H1 (cell line): ENCODE data around the gene STK32A. TPM values are rescaled to one million over a fixed set of nuclear protein-coding genes. Genes with fewer than 3 reads are reported as not detected.
A peak's percentile ranks its signal among the peaks of the same experiment; 100 is the strongest.

ENCODE experiments used
- CTCF ChIA-PET: fragments of 300-600 bp; sonication (Branson Sonifier 250); formaldehyde crosslinking; loops from one replicate; lab custom pipeline; 2021; ENCODE audit not compliant: partially characterized antibody; lab: Charles Lee
- POLR2A ChIA-PET: fragments of 300-600 bp; sonication (Branson Sonifier 250); formaldehyde crosslinking; loops from one replicate; lab custom pipeline; 2021; ENCODE audit warnings: inconsistent platforms; ENCODE audit not compliant: partially characterized antibody; lab: Charles Lee
- DNase-seq, 2 experiments: peaks; one replicate each; pipeline versions ENCODE4 v3.0.0 to v3.0.0-alpha.2; 2010 to 2022; ENCODE audit warnings: low spot score in 2 of 2, low read depth in 1 of 2, mixed read lengths in 1 of 2
- FAIRE-seq: peaks from 2 replicates; lab custom pipeline; 2011; peaks lifted over from hg19 to GRCh38; lab: Jason Lieb, UNC
- H2AFZ ChIP-seq: 2 replicates; pipeline ENCODE4 v1.8.1; 2012; ENCODE audit warnings: low read length, inconsistent platforms
- H2AK5ac ChIP-seq: 2 replicates; pipeline ENCODE4 v1.6.1; 2013; ENCODE audit warnings: low read depth, low read length
- H2BK120ac ChIP-seq: replicated peaks from 2 replicates; pipeline ENCODE3; 2013; ENCODE audit warnings: low read depth, low read length, inconsistent platforms
- H2BK12ac ChIP-seq: 2 replicates; pipeline ENCODE4 v1.6.1; 2013; ENCODE audit warnings: low read depth, low read length
- H2BK15ac ChIP-seq: 2 replicates; pipeline ENCODE4 v1.6.1; 2013; ENCODE audit warnings: low read length
- H2BK20ac ChIP-seq: 2 replicates; pipeline ENCODE4 v1.6.1; 2013; ENCODE audit warnings: low read length
- H2BK5ac ChIP-seq: 2 replicates; pipeline ENCODE4 v1.6.1; 2013; ENCODE audit warnings: low read depth, low read length
- H3K14ac ChIP-seq: 2 replicates; pipeline ENCODE4 v1.6.1; 2013; ENCODE audit warnings: inconsistent platforms; ENCODE audit not compliant: insufficient read length
- H3K18ac ChIP-seq: 2 replicates; pipeline ENCODE4 v1.6.1; 2013; ENCODE audit warnings: low read length; ENCODE audit errors: extremely low read depth
- H3K23ac ChIP-seq: 2 replicates; pipeline ENCODE4 v1.6.1; 2013; ENCODE audit warnings: inconsistent platforms; ENCODE audit not compliant: insufficient read length
- H3K23me2 ChIP-seq: 2 replicates; pipeline ENCODE4 v1.6.1; 2013; ENCODE audit warnings: low read depth, low read length
- H3K27ac ChIP-seq: 2 replicates; pipeline ENCODE4 v1.6.1; 2011; ENCODE audit warnings: low read depth, low read length, inconsistent platforms
- H3K27me3 ChIP-seq, 4 experiments: replicated peaks in 1 of 4; 1 replicate in 1 of 4; 2 replicates in 3 of 4; pipeline versions ENCODE4 v1.6.1 to v1.8.1; 2011 to 2013; ENCODE audit warnings: low read length in 3 of 4, mild to moderate bottlenecking in 3 of 4, inconsistent platforms in 2 of 4, mixed read lengths in 2 of 4, moderate library complexity in 1 of 4; ENCODE audit not compliant: control insufficient read depth in 3 of 4, insufficient read depth in 3 of 4; ENCODE audit errors: extremely low read depth in 1 of 4
- H3K36me3 ChIP-seq, 4 experiments: 2 replicates each; pipeline versions ENCODE4 v1.6.1 to v1.8.1; 2011 to 2013; ENCODE audit warnings: mild to moderate bottlenecking in 4 of 4, low read length in 3 of 4, moderate library complexity in 2 of 4, control low read depth in 1 of 4, inconsistent platforms in 1 of 4; ENCODE audit not compliant: insufficient read depth in 4 of 4, control insufficient read depth in 2 of 4
- H3K4ac ChIP-seq: replicated peaks from 2 replicates; pipeline ENCODE3; 2013; ENCODE audit warnings: low read length, low read depth, mixed read lengths, inconsistent platforms; ENCODE audit not compliant: insufficient read length
- H3K4me1 ChIP-seq, 4 experiments: replicated peaks in 1 of 4; 1 replicate in 1 of 4; 2 replicates in 3 of 4; pipeline versions ENCODE4 v1.6.1 to v1.8.1; 2011 to 2013; ENCODE audit warnings: low read length in 3 of 4, inconsistent platforms in 2 of 4, mixed read lengths in 1 of 4; ENCODE audit not compliant: insufficient read depth in 4 of 4, control insufficient read depth in 3 of 4
- H3K4me2 ChIP-seq, 2 experiments: 2 replicates each; pipeline versions ENCODE4 v1.6.1 to v1.8.1; 2011 to 2013; ENCODE audit warnings: low read depth in 2 of 2, low read length in 2 of 2, control low read depth in 1 of 2, inconsistent platforms in 1 of 2, mild to moderate bottlenecking in 1 of 2; ENCODE audit not compliant: insufficient read depth in 1 of 2
- H3K4me3 ChIP-seq, 4 experiments: fragments of 200-600, 300-600 bp in 1 of 4; sonication (generic), shearing (Covaris generic), sonication (Bioruptor Twin) in 1 of 4; 2 replicates each; pipeline versions ENCODE4 v1.5.1 to v1.8.1; 2011 to 2016; ENCODE audit warnings: low read length in 4 of 4, low read depth in 3 of 4, control low read depth in 2 of 4, inconsistent platforms in 2 of 4, mild to moderate bottlenecking in 2 of 4, mixed read lengths in 1 of 4, moderate library complexity in 1 of 4; ENCODE audit not compliant: insufficient read depth in 2 of 4; ENCODE audit errors: extremely low read depth in 1 of 4
- H3K56ac ChIP-seq: replicated peaks from 2 replicates; pipeline ENCODE3; 2013; ENCODE audit warnings: low read depth, mild to moderate bottlenecking, mixed read lengths, low read length, inconsistent platforms; ENCODE audit not compliant: insufficient read length
- H3K79me1 ChIP-seq: 2 replicates; pipeline ENCODE4 v1.6.1; 2013; ENCODE audit warnings: low read depth, low read length, control low read depth
- H3K79me2 ChIP-seq, 2 experiments: 2 replicates each; pipeline versions ENCODE4 v1.6.1 to v1.8.1; 2012 to 2013; ENCODE audit warnings: low read length in 2 of 2, mild to moderate bottlenecking in 2 of 2, inconsistent platforms in 1 of 2; ENCODE audit not compliant: insufficient read depth in 2 of 2, control insufficient read depth in 1 of 2
- H3K9ac ChIP-seq, 4 experiments: replicated peaks in 1 of 4; 1 replicate in 1 of 4; 2 replicates in 3 of 4; pipeline versions ENCODE4 v1.6.1 to v1.8.1; 2011 to 2013; ENCODE audit warnings: low read depth in 3 of 4, low read length in 3 of 4, control low read depth in 2 of 4, mild to moderate bottlenecking in 2 of 4, moderate library complexity in 2 of 4, inconsistent platforms in 1 of 4; ENCODE audit errors: extremely low read depth in 1 of 4
- H3K9me3 ChIP-seq, 2 experiments: 2 replicates each; pipeline versions ENCODE4 v1.6.1 to v1.8.1; 2012 to 2013; ENCODE audit warnings: mild to moderate bottlenecking in 2 of 2, moderate library complexity in 2 of 2, control low read depth in 1 of 2, inconsistent platforms in 1 of 2, low read depth in 1 of 2, low read length in 1 of 2, mixed read lengths in 1 of 2; ENCODE audit not compliant: insufficient read depth in 2 of 2
- H4K20me1 ChIP-seq, 2 experiments: replicated peaks in 1 of 2; 2 replicates each; pipeline versions ENCODE3 to v1.8.1; 2011 to 2013; ENCODE audit warnings: inconsistent platforms in 2 of 2, low read length in 2 of 2, mild to moderate bottlenecking in 1 of 2; ENCODE audit not compliant: insufficient read depth in 2 of 2, control insufficient read depth in 1 of 2
- H4K5ac ChIP-seq: 2 replicates; pipeline ENCODE4 v1.6.1; 2013; ENCODE audit warnings: low read length, low read depth, mixed read lengths, inconsistent platforms; ENCODE audit not compliant: insufficient read length
- H4K8ac ChIP-seq: 2 replicates; pipeline ENCODE4 v1.8.0; 2013; ENCODE audit warnings: mild to moderate bottlenecking, moderate library complexity, low read length, inconsistent platforms; ENCODE audit not compliant: insufficient read depth; ENCODE audit errors: extremely low read depth
- H4K91ac ChIP-seq: replicated peaks from 2 replicates; pipeline ENCODE3; 2013; ENCODE audit warnings: low read length, mixed read lengths, inconsistent platforms; ENCODE audit not compliant: insufficient read length
- MAFK ChIP-seq: IDR thresholded peaks from 2 replicates; pipeline ENCODE4 v1.6.1; 2012; ENCODE audit warnings: low read depth, mild to moderate bottlenecking, improper control_type of control experiment, low read length
- RAD21 ChIP-seq, 2 experiments: IDR thresholded peaks in 1 of 2; conservative IDR thresholded peaks in 1 of 2; 2 replicates each; pipeline ENCODE4 v1.6.1; 2011; ENCODE audit warnings: low read depth in 2 of 2, low read length in 2 of 2, improper control_type of control experiment in 1 of 2, inconsistent platforms in 1 of 2, mild to moderate bottlenecking in 1 of 2, moderate library complexity in 1 of 2
- RFX5 ChIP-seq: IDR thresholded peaks from 2 replicates; pipeline ENCODE4 v1.6.1; 2011; ENCODE audit warnings: low read depth, low read length, improper control_type of control experiment, borderline replicate concordance
- SP1 ChIP-seq: IDR thresholded peaks from 2 replicates; pipeline ENCODE4 v1.6.1; 2011; ENCODE audit warnings: low read depth, low read length
- SP4 ChIP-seq: IDR thresholded peaks from 2 replicates; pipeline ENCODE4 v1.6.1; 2012; ENCODE audit warnings: low read length, inconsistent platforms
- TBP ChIP-seq: IDR thresholded peaks from 2 replicates; pipeline ENCODE4 v1.6.1; 2011; ENCODE audit warnings: low read depth, low read length, improper control_type of control experiment
- WGBS, 2 experiments: shearing (Covaris generic) in 1 of 2; methylation state at CpG; one replicate each; pipeline versions ENCODE4 v1.1.6 to v1.1.7; 2013 to 2015; ENCODE audit warnings: low lambda C conversion rate in 2 of 2, mixed read lengths in 2 of 2, inconsistent platforms in 1 of 2, low coverage in 1 of 2, missing lambda C conversion rate in 1 of 2; ENCODE audit not compliant: insufficient replicate concordance in 2 of 2, insufficient coverage in 1 of 2, insufficient read length in 1 of 2; ENCODE audit errors: extremely low coverage in 1 of 2, missing lambda C conversion rate in 1 of 2; 5-methylcytosine and 5-hydroxymethylcytosine counted together
- polyA plus RNA-seq, 7 experiments: library from polyadenylated mRNA; depleted of rRNA in 3 of 7; stranded (reverse) in 5 of 7; unstranded in 2 of 7; fragments of >200 nt in 5 of 7; fragments of 200-250 nt in 2 of 7; gene quantifications; 1 replicate in 5 of 7; 2 replicates in 1 of 7; 4 replicates in 1 of 7; pipeline versions ENCODE4 v1.2.1 to v1.2.3, GENCODE V29; 2011 to 2013; ENCODE audit warnings: missing spikeins in 2 of 7, mixed read lengths in 2 of 7
- total RNA-seq: library from RNA; stranded (reverse); fragmentation: NEBNext Ultra II Directional; extraction: Animal tissue kit (Norgen Biotek cat#: 25700); gene quantifications from 2 replicates; pipeline ENCODE4 v1.2.1, GENCODE V29; 2021
- TF ChIP-seq, protein P1 (sequence below), 3 experiments: IDR thresholded peaks; 1 replicate in 2 of 3; 2 replicates in 1 of 3; pipeline versions ENCODE4 v1.5.1 to v1.6.1; 2011; ENCODE audit warnings: low read length in 3 of 3, mild to moderate bottlenecking in 3 of 3, inconsistent platforms in 2 of 3, low read depth in 1 of 3, moderate library complexity in 1 of 3; ENCODE audit not compliant: insufficient read depth in 1 of 3; ENCODE audit errors: control extremely low read depth in 1 of 3

STK32A gene
- total and polyA plus RNA-seq, 2 of the 8 experiments (the other 6 are each of a cell fraction or from before 2014, with no cell fraction given) = 1.3 to 2.5 TPM

GRCh38 chr5:147339313-147339712 is 104.5 kb downstream of the STK32A start:
- Histone ChIP-seq H3K79me1 (no peaks in the 10 kb centered on the region), H2AFZ (no peak overlapping the region), H3K56ac (no peak overlapping the region), H3K9ac (no peak overlapping the region), H2BK5ac (no peak overlapping the region), H3K4ac (no peak overlapping the region), H3K27me3 (peaks cover 0 to 1% (median 0%) of the 10 kb centered on the region in 4 experiments; a peak in 1 of 7 replicates), H3K23ac (no peak overlapping the region), H3K18ac (no peak overlapping the region), H4K8ac (no peak overlapping the region), H2BK120ac (no peak overlapping the region), H3K4me3 (no peak overlapping the region), H3K9me3 (0 out of 4 replicates have a peak, but pooled peaks cover 0 to 4% of the 10 kb centered on the region in 2 experiments), H2BK12ac (no peak overlapping the region), H4K20me1 (no peaks in the 10 kb centered on the region), H3K27ac (no peak overlapping the region), H2BK15ac (no peak overlapping the region), H3K23me2 (no peaks in the 10 kb centered on the region), H3K36me3 (no peaks in the 10 kb centered on the region), H3K14ac (no peak overlapping the region), H2AK5ac (no peak overlapping the region), H4K91ac (no peak overlapping the region), H3K79me2 (no peaks in the 10 kb centered on the region), H3K4me1 (peaks cover 0 to 8% (median 2%) of the 10 kb centered on the region in 4 experiments; a peak in 4 of 7 replicates), H3K4me2 (no peak overlapping the region), H4K5ac (no peak overlapping the region), H2BK20ac (no peak overlapping the region)
- ChIA-PET POLR2A (no interaction called here), CTCF (interaction anchor here (0.6 to 2.0 kb wide), 6 partner anchors 30 to 239 kb away, joined by 3 to 5 read pairs (median 4); partner anchors contain the start of gene STK32A)
- TF ChIP-seq TBP (no peak), MAFK (no peak), SP1 (no peak), SP4 (no peak), RFX5 (no peak), RAD21 (IDR thresholded peaks at IDR 0.05 in 1 of 2, conservative IDR thresholded peaks at IDR 0.05 in 1 of 2; ENCODE audit: low read depth in 2 of 2, low read length in 2 of 2) (peak in 1 of 2 experiments; percentile 17; a peak in 1 of 4 replicates)
- TF ChIP-seq, protein P1, sequence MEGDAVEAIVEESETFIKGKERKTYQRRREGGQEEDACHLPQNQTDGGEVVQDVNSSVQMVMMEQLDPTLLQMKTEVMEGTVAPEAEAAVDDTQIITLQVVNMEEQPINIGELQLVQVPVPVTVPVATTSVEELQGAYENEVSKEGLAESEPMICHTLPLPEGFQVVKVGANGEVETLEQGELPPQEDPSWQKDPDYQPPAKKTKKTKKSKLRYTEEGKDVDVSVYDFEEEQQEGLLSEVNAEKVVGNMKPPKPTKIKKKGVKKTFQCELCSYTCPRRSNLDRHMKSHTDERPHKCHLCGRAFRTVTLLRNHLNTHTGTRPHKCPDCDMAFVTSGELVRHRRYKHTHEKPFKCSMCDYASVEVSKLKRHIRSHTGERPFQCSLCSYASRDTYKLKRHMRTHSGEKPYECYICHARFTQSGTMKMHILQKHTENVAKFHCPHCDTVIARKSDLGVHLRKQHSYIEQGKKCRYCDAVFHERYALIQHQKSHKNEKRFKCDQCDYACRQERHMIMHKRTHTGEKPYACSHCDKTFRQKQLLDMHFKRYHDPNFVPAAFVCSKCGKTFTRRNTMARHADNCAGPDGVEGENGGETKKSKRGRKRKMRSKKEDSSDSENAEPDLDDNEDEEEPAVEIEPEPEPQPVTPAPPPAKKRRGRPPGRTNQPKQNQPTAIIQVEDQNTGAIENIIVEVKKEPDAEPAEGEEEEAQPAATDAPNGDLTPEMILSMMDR (IDR thresholded peaks at IDR 0.05; ENCODE audit: control extremely low read depth in 1 of 3, insufficient read depth in 1 of 3, low read depth in 1 of 3, low read length in 3 of 3) = peak in 2 of 3 experiments; percentile 7 to 26; a peak in 2 of 4 replicates
- FAIRE-seq (no peak), DNase-seq (no peak)
- WGBS, 2 experiments = 95% methylated on average over 4 of the region's 4 CpGs; no CpG with 5 or more reads in 1 of the 2 experiments
